ENCODE measurements around the gene MGAT4A. TPM values are rescaled to one million over a fixed set of nuclear protein-coding genes. Genes with fewer than 3 reads are reported as not detected.
A peak's percentile ranks its signal among the peaks of the same experiment; 100 is the strongest.
"Not testable (repeated sequence)": the region's sequence is repeated elsewhere in the genome, so short reads cannot be mapped to it uniquely, and the experiment has no call there.

Gene MGAT4A
- total RNA-seq, 1 donor from 2014 or later, result 3.2 TPM

DNA sequence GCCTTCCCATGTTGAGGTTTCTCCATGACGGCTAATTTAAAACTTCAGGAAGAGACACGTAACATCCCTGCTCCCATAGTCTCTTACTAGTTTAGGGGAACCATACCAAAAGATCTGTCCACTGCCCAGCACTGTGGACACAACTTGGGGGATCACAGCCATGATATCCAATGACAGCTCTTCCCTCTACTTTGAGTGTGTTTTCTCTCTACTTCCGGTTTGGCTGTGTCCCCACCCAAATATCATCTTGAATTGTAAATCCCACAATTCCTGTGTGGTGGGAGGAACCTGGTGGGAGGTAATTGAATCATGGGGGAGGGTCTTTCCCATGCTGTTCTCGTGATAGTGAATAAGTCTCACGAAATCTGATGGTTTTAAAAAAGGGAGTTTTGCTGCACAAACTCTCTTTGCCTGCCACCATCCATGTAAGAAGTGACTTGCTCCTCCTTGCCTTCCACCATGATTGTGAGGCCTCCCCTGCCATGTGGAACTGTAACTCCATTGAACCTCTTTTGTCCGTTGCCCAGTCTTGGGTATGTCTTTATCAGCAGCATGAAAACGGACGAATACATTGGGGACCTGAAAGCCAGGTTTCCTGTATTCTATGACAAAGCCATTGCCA lies 1.6 kb upstream of the MGAT4A start:
- Histone ChIP-seq H3K27me3 (ENCODE audit: control insufficient read depth, insufficient read depth, low read length) (no peaks in the 10 kb centered on the region), H3K4me3 (ENCODE audit: low read depth, low read length) (no peak overlapping the region), H3K36me3 (ENCODE audit: control insufficient read depth, insufficient read depth, low read length) (no peaks in the 10 kb centered on the region)
- TF ChIP-seq, protein P1, sequence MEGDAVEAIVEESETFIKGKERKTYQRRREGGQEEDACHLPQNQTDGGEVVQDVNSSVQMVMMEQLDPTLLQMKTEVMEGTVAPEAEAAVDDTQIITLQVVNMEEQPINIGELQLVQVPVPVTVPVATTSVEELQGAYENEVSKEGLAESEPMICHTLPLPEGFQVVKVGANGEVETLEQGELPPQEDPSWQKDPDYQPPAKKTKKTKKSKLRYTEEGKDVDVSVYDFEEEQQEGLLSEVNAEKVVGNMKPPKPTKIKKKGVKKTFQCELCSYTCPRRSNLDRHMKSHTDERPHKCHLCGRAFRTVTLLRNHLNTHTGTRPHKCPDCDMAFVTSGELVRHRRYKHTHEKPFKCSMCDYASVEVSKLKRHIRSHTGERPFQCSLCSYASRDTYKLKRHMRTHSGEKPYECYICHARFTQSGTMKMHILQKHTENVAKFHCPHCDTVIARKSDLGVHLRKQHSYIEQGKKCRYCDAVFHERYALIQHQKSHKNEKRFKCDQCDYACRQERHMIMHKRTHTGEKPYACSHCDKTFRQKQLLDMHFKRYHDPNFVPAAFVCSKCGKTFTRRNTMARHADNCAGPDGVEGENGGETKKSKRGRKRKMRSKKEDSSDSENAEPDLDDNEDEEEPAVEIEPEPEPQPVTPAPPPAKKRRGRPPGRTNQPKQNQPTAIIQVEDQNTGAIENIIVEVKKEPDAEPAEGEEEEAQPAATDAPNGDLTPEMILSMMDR (IDR thresholded peaks at IDR 0.05; ENCODE audit: insufficient read depth, low read length, poor library complexity, severe bottlenecking), result no peak
- no peak for DNase-seq (ENCODE audit: low read depth)

DNA sequence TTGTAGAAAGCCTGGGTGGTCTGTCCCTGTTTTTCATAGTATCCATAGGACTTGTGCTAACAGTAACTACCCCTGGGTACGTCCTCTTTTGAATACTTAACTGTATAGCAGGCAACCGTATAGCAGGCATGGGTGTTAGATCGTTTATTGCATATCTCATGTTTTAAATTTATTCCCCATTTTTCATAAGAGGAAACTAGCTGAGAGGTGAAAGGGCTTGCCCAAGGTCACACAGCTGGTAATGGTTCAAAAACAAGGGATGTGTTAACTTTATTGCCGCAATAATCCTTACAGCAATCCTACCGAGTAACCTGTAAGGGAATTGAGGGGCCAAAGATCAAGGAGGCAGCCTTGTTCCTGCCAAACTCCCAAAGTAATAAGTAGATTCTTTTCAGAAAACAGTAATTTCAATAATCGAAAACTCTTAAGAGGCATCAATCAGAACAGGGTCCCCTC lies 990 bp upstream of the MGAT4A start:
- TF ChIP-seq, protein P1 (IDR thresholded peaks at IDR 0.05; ENCODE audit: insufficient read depth, low read length, poor library complexity, severe bottlenecking), result no peak
- no peaks in the 10 kb centered on the region for H3K36me3 ChIP-seq (ENCODE audit: control insufficient read depth, insufficient read depth, low read length)
- no peak for DNase-seq (ENCODE audit: low read depth)
- H3K27me3 ChIP-seq (ENCODE audit: control insufficient read depth, insufficient read depth, low read length), result no peaks in the 10 kb centered on the region
- peak overlapping the region; percentile 55 for H3K4me3 ChIP-seq (ENCODE audit: low read depth, low read length)

DNA sequence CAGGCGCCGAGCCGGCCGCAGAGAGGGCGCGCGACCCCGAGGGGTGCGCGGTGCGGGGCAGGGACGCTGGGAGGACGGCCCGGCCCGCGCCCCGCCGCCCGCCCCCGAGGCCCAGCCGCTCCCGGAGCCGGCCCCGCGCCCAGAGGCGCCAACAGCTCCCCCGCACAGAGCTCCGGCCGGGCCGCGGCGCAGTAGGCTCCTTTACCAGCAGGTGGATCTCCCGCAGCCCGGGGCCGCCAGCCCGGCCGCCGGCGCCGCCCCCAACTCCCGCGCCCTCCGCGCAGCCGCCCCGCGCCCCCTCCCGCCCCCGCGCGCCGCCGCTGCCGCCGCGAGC lies 258 bp downstream of the MGAT4A start:
- peak overlapping the region; percentile 71 for H3K4me3 ChIP-seq (ENCODE audit: low read depth, low read length)
- no peaks in the 10 kb centered on the region for H3K27me3 ChIP-seq (ENCODE audit: control insufficient read depth, insufficient read depth, low read length)
- no peak for DNase-seq (ENCODE audit: low read depth)
- no peaks in the 10 kb centered on the region for H3K36me3 ChIP-seq (ENCODE audit: control insufficient read depth, insufficient read depth, low read length)
- TF ChIP-seq, protein P1 (IDR thresholded peaks at IDR 0.05; ENCODE audit: insufficient read depth, low read length, poor library complexity, severe bottlenecking), result no peak

DNA sequence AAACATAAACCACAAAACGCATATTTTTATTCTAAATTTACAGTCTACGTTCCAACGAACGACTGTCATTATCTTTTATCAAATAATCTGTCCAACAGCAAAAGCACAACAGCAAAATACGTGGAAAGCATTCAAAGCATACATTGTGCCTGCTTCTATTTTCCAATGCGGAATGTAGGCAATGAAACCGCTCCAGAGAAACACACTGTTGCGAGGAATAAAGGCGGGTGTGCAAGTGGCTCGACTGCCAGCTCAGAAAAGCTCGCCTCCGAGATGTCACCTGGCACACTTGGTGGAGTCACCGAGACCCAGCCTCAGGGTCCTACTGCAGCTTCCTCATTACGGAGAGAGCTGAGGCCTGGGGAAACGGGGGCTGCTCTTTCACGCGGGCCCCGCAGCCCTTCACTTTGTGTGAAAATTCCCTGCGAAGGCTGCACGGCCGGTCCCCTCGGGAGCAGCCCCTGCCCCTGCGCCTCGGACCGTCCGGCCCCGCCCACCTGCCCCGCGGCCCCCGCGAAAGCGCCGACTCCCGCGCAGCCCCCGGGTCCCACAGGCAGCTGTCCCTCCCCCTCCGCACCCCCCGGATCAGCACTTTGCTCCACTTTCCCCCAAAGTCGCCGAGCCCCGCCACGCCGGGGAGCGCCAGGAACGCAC lies 752 bp downstream of the MGAT4A start:
- Histone ChIP-seq H3K27me3 (ENCODE audit: control insufficient read depth, insufficient read depth, low read length) (no peaks in the 10 kb centered on the region), H3K36me3 (ENCODE audit: control insufficient read depth, insufficient read depth, low read length) (no peaks in the 10 kb centered on the region), H3K4me3 (ENCODE audit: low read depth, low read length) (peak overlapping the region; percentile 71)
- DNase-seq (ENCODE audit: low read depth), result no peak
- TF ChIP-seq, protein P1 (IDR thresholded peaks at IDR 0.05; ENCODE audit: insufficient read depth, low read length, poor library complexity, severe bottlenecking), result no peak

DNA sequence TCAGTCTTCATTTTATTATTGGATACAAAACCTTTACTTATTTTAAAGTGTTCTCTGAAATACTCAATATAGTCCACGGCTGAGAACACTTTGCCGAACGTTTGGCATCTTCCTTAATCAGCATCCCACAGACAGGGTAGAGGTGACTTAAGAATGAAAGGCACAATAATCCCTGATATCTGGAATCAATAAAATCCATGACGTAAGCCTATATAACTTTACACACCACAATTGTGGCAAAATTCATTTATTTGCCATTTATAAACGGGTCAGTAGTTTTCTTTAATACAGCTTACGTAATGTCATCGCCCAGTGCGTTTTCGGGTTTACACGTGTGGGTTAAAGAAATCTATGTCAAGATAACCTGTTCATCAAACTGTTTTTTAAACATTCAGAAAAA lies 1.3 kb downstream of the MGAT4A start:
- TF ChIP-seq, protein P1 (IDR thresholded peaks at IDR 0.05; ENCODE audit: insufficient read depth, low read length, poor library complexity, severe bottlenecking), result no peak
- Histone ChIP-seq H3K27me3 (ENCODE audit: control insufficient read depth, insufficient read depth, low read length) (no peaks in the 10 kb centered on the region), H3K36me3 (ENCODE audit: control insufficient read depth, insufficient read depth, low read length) (no peaks in the 10 kb centered on the region), H3K4me3 (ENCODE audit: low read depth, low read length) (no peak overlapping the region)
- no peak for DNase-seq (ENCODE audit: low read depth)

DNA sequence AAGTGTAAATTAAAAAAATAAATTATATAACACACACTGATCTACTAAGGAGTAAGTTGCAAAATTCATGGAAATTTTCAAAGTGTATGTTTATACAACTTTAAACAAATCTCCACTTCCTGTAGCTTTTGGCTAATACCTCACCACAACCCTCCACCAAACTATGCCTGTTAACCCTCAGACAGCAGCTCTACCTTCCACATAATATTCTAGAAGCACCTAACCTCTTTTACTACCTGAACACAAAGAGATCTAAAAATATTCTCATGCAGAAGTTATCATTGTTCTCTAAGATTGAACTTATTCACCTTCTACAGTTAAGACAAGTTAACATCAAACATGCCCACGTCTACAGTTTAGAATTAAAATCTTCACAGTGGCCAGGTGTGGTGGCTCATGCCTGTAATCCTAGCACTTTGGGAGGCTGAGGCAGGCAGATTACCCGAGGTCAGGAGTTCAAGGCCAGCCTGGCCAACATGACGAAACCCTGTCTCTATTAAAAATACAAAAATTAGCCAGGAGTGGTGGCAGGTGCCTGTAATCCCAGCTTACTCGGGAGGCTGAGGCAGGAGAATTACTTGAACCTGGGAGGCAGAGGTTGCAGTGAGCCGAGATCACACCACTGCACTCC lies 2.7 kb downstream of the MGAT4A start:
- H3K36me3 ChIP-seq (ENCODE audit: control insufficient read depth, insufficient read depth, low read length); H3K27me3 ChIP-seq (ENCODE audit: control insufficient read depth, insufficient read depth, low read length); DNase-seq (ENCODE audit: low read depth); H3K4me3 ChIP-seq (ENCODE audit: low read depth, low read length): not testable (repeated sequence)
